ENCODE data around the gene LSM14B. TPM values are rescaled to one million over a fixed set of nuclear protein-coding genes. Genes with fewer than 3 reads are reported as not detected.
A peak's percentile ranks its signal among the peaks of the same experiment; 100 is the strongest.

Gene LSM14B
- total RNA-seq, 4 donors from 2014 or later: 27.1 to 35.5 (median 33.3) TPM

DNA sequence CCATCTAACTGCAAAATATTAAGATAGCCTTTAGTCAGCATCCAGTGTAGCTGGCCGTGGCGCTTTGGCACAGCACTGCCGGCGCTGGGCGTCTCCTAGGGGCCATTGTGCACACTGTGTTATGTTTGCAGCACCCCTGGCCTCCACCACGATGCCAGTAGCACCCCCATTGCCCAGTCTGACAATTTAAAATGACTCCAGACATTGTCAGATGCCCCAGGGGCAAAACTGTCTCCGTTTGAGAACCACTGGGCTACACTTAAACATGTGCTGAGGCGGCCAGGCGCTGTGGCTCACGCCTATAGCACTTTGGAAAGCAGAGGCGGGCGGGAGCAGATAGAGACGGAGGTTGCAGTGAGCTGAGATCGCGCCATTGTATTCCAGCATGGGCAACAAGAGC is 54.6 kb downstream of the LSM14B start:
- TF ChIP-seq, protein P1, sequence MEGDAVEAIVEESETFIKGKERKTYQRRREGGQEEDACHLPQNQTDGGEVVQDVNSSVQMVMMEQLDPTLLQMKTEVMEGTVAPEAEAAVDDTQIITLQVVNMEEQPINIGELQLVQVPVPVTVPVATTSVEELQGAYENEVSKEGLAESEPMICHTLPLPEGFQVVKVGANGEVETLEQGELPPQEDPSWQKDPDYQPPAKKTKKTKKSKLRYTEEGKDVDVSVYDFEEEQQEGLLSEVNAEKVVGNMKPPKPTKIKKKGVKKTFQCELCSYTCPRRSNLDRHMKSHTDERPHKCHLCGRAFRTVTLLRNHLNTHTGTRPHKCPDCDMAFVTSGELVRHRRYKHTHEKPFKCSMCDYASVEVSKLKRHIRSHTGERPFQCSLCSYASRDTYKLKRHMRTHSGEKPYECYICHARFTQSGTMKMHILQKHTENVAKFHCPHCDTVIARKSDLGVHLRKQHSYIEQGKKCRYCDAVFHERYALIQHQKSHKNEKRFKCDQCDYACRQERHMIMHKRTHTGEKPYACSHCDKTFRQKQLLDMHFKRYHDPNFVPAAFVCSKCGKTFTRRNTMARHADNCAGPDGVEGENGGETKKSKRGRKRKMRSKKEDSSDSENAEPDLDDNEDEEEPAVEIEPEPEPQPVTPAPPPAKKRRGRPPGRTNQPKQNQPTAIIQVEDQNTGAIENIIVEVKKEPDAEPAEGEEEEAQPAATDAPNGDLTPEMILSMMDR (IDR thresholded peaks at IDR 0.05): no peak
- TF ChIP-seq POLR2A (IDR thresholded peaks at IDR 0.05): no peak
- DNase-seq: peak in 1 of 3 donors; percentile 25

DNA sequence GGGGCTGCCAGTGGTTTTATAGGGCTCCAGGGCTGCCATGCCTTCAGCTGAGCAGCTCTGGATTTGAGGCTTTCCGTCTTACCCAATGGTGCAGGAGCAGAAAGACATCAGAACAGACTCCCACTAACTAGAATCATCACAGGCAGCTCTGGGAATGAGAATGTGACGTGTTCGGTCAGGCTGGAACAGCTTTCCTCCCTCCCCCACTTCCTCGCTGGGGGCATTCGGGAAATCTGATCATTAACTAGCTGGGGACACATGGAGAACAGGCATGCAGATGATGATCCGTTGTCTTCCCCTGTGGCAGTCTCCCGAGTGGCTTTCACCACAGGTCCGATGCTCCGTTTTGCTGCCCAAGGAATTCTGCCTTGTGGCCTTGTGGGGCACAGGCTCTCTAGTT is 55.0 kb downstream of the LSM14B start:
- peaks cover 0 to 6% (median 2%) of the 10 kb centered on the region in 4 donors for H3K4me1 ChIP-seq
- no peak overlapping the region for H3K4me3 ChIP-seq
- peak in 1 of 3 donors; percentile 21 for DNase-seq
- H3K36me3 ChIP-seq: peaks cover 0 to 34% (median 0%) of the 10 kb centered on the region in 3 donors
- no peak for TF ChIP-seq POLR2A (IDR thresholded peaks at IDR 0.05)
- TF ChIP-seq, protein P1 (IDR thresholded peaks at IDR 0.05): no peak
- H3K9me3 ChIP-seq: no peaks in the 10 kb centered on the region
- H3K27ac ChIP-seq: no peak overlapping the region
- no peaks in the 10 kb centered on the region for H3K27me3 ChIP-seq

More for the DNA sequence above, 54.6 kb downstream of the LSM14B start:
- Histone ChIP-seq H3K9me3 (no peaks in the 10 kb centered on the region), H3K4me3 (no peak overlapping the region), H3K4me1 (peaks cover 0 to 3% (median 0%) of the 10 kb centered on the region in 4 donors), H3K36me3 (peaks cover 0 to 34% (median 0%) of the 10 kb centered on the region in 3 donors), H3K27me3 (no peaks in the 10 kb centered on the region), H3K27ac (no peak overlapping the region)

DNA sequence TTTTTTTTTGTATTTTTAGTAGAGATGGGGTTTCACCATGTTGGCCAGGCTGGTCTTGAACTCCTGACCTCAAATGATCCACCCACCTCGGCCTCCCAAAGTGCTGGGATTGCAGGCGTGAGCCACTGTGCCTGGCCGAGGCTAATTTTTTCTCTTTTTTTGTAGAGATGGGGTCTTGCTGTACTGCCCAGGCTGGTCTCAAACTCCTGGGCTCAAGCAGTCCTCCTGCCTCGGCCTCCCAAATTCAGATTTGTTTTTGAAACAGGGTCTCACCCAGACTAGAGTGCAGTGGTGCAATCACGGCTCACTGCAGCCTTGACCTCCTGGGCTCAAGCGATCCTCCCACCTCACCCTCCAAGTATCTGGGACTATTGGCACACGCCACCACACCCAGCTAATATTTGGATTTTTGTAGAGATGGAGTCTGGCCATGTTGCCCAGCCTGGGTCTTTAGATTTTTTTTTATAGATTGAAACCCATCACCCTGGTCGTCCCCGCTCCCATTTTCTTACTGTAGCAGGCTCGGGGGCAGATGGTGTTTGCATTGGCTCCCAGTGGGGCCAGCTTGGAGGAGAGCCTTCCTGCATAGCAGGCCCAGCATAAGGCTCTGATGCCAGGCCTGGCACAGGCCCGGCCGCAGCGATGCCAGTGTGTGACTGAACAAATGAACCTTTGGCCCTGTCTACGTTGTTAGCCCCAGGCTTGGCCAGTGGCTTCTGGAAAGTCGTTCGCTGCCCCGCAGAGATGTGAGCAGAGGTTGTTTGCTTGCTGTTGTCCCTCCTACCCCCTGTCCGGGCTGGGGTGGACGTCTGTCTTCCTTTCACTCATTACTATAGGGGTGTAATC is 56.3 kb downstream of the LSM14B start:
- peaks cover 0 to 8% (median 3%) of the 10 kb centered on the region in 4 donors for H3K4me1 ChIP-seq
- H3K27me3 ChIP-seq: no peaks in the 10 kb centered on the region
- H3K36me3 ChIP-seq: peaks cover 0 to 27% (median 0%) of the 10 kb centered on the region in 3 donors
- DNase-seq: peak in 1 of 3 donors; percentile 40
- no peak for TF ChIP-seq POLR2A (IDR thresholded peaks at IDR 0.05)
- TF ChIP-seq, protein P1 (IDR thresholded peaks at IDR 0.05): no peak
- no peak overlapping the region for H3K27ac ChIP-seq
- no peaks in the 10 kb centered on the region for H3K9me3 ChIP-seq
- no peak overlapping the region for H3K4me3 ChIP-seq

- Histone ChIP-seq H3K36me3 (peaks cover 0 to 27% (median 0%) of the 10 kb centered on the region in 3 donors), H3K4me1 (peaks cover 0 to 14% (median 4%) of the 10 kb centered on the region in 4 donors), H3K4me3 (no peak overlapping the region), H3K27ac (no peak overlapping the region), H3K9me3 (no peaks in the 10 kb centered on the region), H3K27me3 (no peaks in the 10 kb centered on the region)
- TF ChIP-seq, protein P1 (IDR thresholded peaks at IDR 0.05): no peak
- no peak for TF ChIP-seq POLR2A (IDR thresholded peaks at IDR 0.05)
- peak in 1 of 3 donors; percentile 40 for DNase-seq
These were observed 56.9 kb downstream of the LSM14B start for GRCh38 chr20:62179162-62179504.

GRCh38 chr20:62181808-62182207 is 59.5 kb downstream of the LSM14B start:
- Histone ChIP-seq H3K27ac (peak overlapping the region in 1 of 4 donors; percentile 96), H3K4me1 (peaks cover 0 to 19% (median 4%) of the 10 kb centered on the region in 4 donors), H3K9me3 (no peaks in the 10 kb centered on the region), H3K36me3 (peaks cover 0 to 11% (median 0%) of the 10 kb centered on the region in 3 donors), H3K27me3 (no peaks in the 10 kb centered on the region), H3K4me3 (peak overlapping the region in 1 of 4 donors; percentile 87)
- no peak for DNase-seq
- TF ChIP-seq, protein P1 (IDR thresholded peaks at IDR 0.05): no peak
- TF ChIP-seq POLR2A (IDR thresholded peaks at IDR 0.05): no peak

All from Peyer's patch (tissue), 4 donors.